Measurements from ENCODE around the gene APOBEC3G. TPM values are rescaled to one million over a fixed set of nuclear protein-coding genes. Genes with fewer than 3 reads are reported as not detected.
"Not testable (repeated sequence)": the region's sequence is repeated elsewhere in the genome, so short reads cannot be mapped to it uniquely, and the experiment has no call there.

The APOBEC3G gene
- total RNA-seq, 1 donor from 2014 or later, result 4.8 TPM

DNA sequence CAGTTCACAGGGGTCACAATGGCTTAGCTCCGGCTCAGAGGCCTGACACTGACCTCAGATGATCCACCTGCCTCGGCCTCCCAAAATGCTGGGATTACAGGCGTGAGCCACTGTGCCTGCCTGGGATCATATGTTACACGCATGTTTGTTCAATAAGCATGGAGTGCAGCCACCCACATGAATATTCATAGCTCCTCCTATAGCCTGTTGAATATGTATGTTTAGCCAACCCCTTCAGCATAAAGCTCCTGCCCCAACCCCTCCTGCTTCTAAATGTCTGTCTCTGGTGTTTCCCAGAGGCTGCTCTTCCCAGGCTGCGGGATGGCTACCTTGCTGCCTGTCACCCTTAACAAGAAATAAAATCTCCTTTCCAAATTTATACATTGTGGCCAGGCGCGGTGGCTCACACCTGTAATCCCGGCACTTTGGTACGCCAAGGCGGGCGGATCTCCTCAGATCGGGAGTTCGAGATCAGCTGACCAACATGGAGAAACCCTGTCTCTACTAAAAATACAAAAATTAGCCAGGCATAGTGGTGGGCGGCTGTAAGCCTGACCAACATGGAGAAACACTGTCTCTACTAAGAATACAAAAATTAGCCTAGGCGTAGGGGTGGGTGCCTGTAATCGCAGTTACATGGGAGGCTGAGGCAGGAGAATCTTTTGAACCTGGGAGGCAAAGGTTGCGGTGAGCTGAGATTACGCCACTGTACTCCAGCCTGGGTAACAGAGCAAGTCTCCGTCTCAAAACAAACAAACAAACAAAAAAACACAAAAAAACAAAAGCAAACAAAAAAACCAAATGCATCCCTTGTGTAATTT lies 37.6 kb upstream of the APOBEC3G start:
- H3K4me1 Mint-ChIP-seq (ENCODE audit: low read depth), result peaks cover 38% of the 10 kb centered on the region
- H3K27me3 Mint-ChIP-seq, result no peaks in the 10 kb centered on the region
- peak overlapping the region; percentile 69 for H3K4me3 Mint-ChIP-seq (ENCODE audit: low read depth)
- peak overlapping the region; percentile 96 for H3K27ac Mint-ChIP-seq
- DNase-seq (ENCODE audit: low spot score, unreplicated experiment), result no peak
- H3K36me3 Mint-ChIP-seq (ENCODE audit: insufficient read depth), result peaks cover 2% of the 10 kb centered on the region
- H3K9me3 Mint-ChIP-seq (ENCODE audit: low read depth), result no peaks in the 10 kb centered on the region
- TF ChIP-seq, protein P1, sequence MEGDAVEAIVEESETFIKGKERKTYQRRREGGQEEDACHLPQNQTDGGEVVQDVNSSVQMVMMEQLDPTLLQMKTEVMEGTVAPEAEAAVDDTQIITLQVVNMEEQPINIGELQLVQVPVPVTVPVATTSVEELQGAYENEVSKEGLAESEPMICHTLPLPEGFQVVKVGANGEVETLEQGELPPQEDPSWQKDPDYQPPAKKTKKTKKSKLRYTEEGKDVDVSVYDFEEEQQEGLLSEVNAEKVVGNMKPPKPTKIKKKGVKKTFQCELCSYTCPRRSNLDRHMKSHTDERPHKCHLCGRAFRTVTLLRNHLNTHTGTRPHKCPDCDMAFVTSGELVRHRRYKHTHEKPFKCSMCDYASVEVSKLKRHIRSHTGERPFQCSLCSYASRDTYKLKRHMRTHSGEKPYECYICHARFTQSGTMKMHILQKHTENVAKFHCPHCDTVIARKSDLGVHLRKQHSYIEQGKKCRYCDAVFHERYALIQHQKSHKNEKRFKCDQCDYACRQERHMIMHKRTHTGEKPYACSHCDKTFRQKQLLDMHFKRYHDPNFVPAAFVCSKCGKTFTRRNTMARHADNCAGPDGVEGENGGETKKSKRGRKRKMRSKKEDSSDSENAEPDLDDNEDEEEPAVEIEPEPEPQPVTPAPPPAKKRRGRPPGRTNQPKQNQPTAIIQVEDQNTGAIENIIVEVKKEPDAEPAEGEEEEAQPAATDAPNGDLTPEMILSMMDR (IDR thresholded peaks at IDR 0.05; ENCODE audit: unreplicated experiment), result no peak

DNA sequence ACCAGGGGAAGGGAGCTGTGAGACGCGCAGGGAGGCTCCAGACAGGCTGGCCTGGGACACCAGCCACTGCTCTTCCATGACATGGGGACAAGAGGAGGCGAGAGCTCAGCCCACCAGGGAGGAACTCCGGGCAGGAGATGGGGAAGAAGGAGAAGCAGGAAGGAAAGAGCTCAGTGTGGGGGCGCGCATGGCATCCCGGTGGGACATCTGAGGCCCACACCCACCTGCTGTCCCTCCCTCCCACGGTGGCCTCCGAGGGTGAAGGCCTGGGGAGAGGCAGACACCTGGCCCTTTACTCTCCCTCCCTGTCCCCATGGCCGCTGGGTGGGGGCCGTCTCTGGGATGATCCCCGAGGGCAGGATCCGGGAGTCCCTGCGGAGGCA lies 36.9 kb upstream of the APOBEC3G start:
- not testable (repeated sequence) for H3K36me3 Mint-ChIP-seq (ENCODE audit: insufficient read depth)
- peak overlapping the region; percentile 96 for H3K27ac Mint-ChIP-seq

DNA sequence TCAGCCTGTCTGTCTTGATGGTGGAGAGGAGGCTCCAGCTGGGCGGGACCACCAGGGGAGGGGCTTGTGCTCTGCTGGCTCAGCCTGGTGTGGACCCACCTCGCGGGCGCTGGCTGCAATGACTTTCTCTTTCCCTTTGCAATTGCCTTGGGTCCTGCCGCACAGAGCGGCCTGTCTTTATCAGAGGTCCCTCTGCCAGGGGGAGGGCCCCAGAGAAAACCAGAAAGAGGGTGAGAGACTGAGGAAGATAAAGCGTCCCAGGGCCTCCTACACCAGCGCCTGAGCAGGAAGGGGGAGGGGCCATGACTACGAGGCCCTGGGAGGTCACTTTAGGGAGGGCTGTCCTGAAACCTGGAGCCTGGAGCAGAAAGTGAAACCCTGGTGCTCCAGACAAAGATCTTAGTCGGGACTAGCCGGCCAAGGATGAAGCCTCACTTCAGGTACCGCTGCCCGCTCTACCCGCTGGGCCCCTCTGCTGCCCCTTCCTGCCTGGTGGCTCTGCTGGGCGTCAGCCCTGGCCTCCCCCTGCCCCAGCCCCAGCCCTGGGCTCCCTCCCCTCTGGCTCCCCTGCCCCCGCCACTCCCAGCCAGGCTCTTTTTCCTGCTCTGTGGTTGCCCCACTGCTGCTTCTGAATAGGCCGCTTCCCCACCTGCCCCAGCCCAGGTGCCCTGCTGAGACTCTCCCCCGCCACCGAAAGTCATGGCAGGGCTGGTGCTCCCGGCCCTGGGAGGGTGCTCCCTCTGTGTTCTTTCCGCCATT lies 36.4 kb upstream of the APOBEC3G start, which contains the start of gene APOBEC3F:
Gene APOBEC3F (plus strand): TSS at position 327 of the 759 bp plus-strand sequence. CDS start 97 bp downstream, at position 424.
- H3K4me1 Mint-ChIP-seq (ENCODE audit: low read depth), result peaks cover 38% of the 10 kb centered on the region
- DNase-seq (ENCODE audit: low spot score, unreplicated experiment), result peak; percentile 36
- peak within 1 kb of the TSS; percentile 98 for H3K27ac Mint-ChIP-seq
- not testable (repeated sequence) for H3K36me3 Mint-ChIP-seq (ENCODE audit: insufficient read depth); H3K9me3 Mint-ChIP-seq (ENCODE audit: low read depth); H3K27me3 Mint-ChIP-seq
- peak within 1 kb of the TSS; percentile 83 for H3K4me3 Mint-ChIP-seq (ENCODE audit: low read depth)

More for the DNA sequence above, 36.9 kb upstream of the APOBEC3G start:
- not testable (repeated sequence) for DNase-seq (ENCODE audit: low spot score, unreplicated experiment); H3K27me3 Mint-ChIP-seq; H3K9me3 Mint-ChIP-seq (ENCODE audit: low read depth)
- Mint-ChIP-seq H3K4me1 (ENCODE audit: low read depth) (peaks cover 38% of the 10 kb centered on the region), H3K4me3 (ENCODE audit: low read depth) (peak overlapping the region; percentile 69)

DNA sequence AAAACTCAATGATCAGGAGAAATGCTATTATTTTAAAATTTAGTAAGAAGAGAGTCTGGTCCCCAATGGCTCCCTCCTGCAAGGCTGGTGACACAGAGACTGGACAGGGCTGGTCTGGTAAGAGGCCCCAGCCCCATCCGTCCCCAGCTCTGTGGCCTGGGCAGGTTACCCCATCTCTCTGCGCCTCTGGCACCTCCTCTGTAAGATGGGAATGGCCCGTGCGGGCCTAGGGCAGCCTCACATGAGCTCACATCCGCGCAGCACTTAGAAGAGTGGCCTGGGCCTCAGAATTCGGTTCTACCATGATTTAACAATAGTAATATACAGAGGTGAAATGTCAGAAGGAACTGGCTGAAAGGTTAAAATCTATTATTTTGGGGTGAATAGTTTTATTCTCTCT lies 35.2 kb upstream of the APOBEC3G start:
- peak overlapping the region; percentile 29 for H3K4me3 Mint-ChIP-seq (ENCODE audit: low read depth)
- no peak for DNase-seq (ENCODE audit: low spot score, unreplicated experiment)
- peak overlapping the region; percentile 69 for H3K27ac Mint-ChIP-seq
- peaks cover 35% of the 10 kb centered on the region for H3K4me1 Mint-ChIP-seq (ENCODE audit: low read depth)
- TF ChIP-seq, protein P1 (IDR thresholded peaks at IDR 0.05; ENCODE audit: unreplicated experiment), result no peak
- peaks cover 12% of the 10 kb centered on the region for H3K36me3 Mint-ChIP-seq (ENCODE audit: insufficient read depth)
- no peaks in the 10 kb centered on the region for H3K27me3 Mint-ChIP-seq
- H3K9me3 Mint-ChIP-seq (ENCODE audit: low read depth), result no peaks in the 10 kb centered on the region

DNA sequence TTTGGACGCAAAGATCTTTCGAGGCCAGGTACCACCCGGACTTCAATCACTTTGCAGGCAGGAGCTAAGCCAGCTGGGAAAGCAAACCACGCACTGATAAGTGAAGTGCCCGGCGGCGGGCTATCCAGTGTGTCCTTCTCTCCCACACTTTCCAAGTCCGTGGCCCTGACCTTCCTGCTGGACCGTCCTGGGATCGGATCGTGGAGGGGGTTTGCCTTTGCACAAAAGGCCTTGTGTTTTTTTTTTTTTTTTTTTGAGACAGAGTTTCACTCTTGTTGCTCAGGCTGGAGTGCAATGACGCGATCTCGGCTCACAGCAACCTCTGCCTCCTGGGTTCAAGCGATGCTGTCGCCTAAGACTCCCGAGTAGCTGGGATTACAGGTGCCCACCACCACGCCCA lies 34.0 kb upstream of the APOBEC3G start:
- not testable (repeated sequence) for DNase-seq (ENCODE audit: low spot score, unreplicated experiment); H3K4me3 Mint-ChIP-seq (ENCODE audit: low read depth); H3K27me3 Mint-ChIP-seq; H3K9me3 Mint-ChIP-seq (ENCODE audit: low read depth); H3K27ac Mint-ChIP-seq
- H3K4me1 Mint-ChIP-seq (ENCODE audit: low read depth), result peaks cover 30% of the 10 kb centered on the region
- H3K36me3 Mint-ChIP-seq (ENCODE audit: insufficient read depth), result peaks cover 12% of the 10 kb centered on the region

DNA sequence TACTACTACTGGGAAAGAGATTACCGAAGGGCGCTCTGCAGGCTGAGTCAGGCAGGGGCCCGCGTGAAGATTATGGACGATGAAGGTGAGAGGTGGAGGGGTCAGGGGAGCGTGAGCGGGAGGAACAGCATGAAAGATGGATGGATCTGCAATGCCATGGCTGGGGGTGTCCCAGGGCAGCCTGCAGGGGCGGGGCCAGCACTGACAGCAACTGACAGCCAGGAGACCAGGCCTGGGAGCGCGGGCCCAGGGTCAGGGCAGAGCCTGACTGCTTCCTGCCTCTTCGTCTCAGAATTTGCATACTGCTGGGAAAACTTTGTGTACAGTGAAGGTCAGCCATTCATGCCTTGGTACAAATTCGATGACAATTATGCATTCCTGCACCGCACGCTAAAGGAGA lies 31.9 kb upstream of the APOBEC3G start:
- H3K4me3 Mint-ChIP-seq (ENCODE audit: low read depth), result not testable (repeated sequence)

DNA sequence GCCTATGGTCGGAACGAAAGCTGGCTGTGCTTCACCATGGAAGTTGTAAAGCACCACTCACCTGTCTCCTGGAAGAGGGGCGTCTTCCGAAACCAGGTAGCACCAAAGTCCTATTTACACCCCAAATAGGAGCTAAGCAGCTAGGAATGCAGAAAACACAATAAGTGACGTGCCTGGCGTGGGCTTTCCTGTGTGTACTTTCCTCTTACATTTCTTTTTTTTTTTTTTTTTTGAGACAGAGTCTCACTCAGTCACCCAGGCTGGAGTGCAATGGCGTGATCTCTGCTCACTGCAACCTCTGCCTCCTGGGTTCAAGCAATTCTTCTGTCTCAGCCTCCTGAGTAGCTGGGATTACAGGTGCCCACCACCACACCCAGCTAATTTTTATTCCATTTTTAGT lies 27.6 kb upstream of the APOBEC3G start:
- not testable (repeated sequence) for H3K4me1 Mint-ChIP-seq (ENCODE audit: low read depth); H3K36me3 Mint-ChIP-seq (ENCODE audit: insufficient read depth); H3K27me3 Mint-ChIP-seq; H3K4me3 Mint-ChIP-seq (ENCODE audit: low read depth); H3K9me3 Mint-ChIP-seq (ENCODE audit: low read depth); DNase-seq (ENCODE audit: low spot score, unreplicated experiment)
- peak overlapping the region; percentile 71 for H3K27ac Mint-ChIP-seq

More for the DNA sequence above, 31.9 kb upstream of the APOBEC3G start:
- not testable (repeated sequence) for DNase-seq (ENCODE audit: low spot score, unreplicated experiment); H3K9me3 Mint-ChIP-seq (ENCODE audit: low read depth); H3K27me3 Mint-ChIP-seq; H3K27ac Mint-ChIP-seq
- Mint-ChIP-seq H3K4me1 (ENCODE audit: low read depth) (peaks cover 11% of the 10 kb centered on the region), H3K36me3 (ENCODE audit: insufficient read depth) (peaks cover 12% of the 10 kb centered on the region)

DNA sequence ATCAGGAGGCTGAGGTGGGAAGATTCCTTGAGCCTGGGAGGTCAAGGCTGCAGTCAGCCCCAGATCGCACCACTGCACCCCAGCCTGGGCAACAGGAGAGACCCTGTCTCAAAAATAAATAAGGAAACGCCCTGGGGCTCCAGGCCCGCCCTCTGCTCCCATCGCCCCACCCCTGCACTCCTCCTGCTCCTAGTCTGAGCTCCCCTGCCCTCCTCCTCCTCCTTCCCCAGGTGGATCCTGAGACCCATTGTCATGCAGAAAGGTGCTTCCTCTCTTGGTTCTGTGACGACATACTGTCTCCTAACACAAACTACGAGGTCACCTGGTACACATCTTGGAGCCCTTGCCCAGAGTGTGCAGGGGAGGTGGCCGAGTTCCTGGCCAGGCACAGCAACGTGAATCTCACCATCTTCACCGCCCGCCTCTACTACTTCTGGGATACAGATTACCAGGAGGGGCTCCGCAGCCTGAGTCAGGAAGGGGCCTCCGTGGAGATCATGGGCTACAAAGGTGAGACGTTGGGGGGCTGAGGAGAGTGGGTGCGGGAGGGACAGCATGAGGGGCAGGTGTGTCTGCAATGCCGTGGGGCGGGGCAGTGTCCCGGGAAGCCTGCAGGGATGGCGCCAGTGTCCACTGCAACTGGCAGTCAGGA lies 25.1 kb upstream of the APOBEC3G start:
- not testable (repeated sequence) for H3K27me3 Mint-ChIP-seq; H3K4me3 Mint-ChIP-seq (ENCODE audit: low read depth); H3K9me3 Mint-ChIP-seq (ENCODE audit: low read depth); H3K27ac Mint-ChIP-seq; H3K36me3 Mint-ChIP-seq (ENCODE audit: insufficient read depth); DNase-seq (ENCODE audit: low spot score, unreplicated experiment); H3K4me1 Mint-ChIP-seq (ENCODE audit: low read depth)

Data from progenitor cell of endocrine pancreas (in vitro differentiated cells).